Germinal center (tissue), 1 donor: ENCODE data around the gene EOMES.

Experiments
- DNase-seq: peaks from one replicate; pipeline ENCODE4 v3.0.0; 2012; ENCODE audit warnings: mixed read lengths, low spot score

EOMES gene

DNA sequence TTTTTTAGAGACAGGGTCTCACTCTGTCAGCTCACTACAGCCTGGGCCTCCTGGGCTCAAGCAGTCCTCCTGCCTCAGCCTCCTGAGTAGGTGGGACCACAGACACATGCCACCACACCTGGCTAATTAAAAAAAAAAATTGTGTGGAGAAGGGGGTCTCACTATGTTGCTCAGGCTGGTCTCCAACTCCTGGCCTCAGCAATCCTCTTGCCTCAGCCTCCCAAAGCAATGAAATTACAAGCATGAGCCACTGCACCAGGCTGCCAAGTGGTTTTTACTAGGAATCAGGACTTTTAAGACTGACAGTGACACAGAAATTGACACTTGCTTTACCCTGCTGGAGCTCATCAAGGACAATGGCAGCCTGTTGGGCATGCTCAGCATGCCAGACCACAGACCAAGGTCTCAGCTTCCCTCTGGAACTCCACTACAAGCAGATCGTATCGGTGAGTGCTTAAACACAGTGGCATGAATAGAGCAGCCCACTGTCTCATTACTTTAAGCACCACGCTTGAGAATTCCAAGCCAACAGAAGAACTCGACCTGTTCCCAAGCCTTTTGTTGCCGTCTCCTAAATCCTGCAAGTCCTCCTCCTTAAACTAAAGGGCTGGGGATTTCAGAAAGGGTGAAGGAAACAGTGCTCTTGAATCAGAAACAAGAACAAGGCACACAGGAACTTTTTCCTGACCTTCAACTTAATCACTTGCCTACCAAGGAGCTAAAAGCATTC, 41.4 kb downstream of the EOMES start:
- no peak for DNase-seq

DNA sequence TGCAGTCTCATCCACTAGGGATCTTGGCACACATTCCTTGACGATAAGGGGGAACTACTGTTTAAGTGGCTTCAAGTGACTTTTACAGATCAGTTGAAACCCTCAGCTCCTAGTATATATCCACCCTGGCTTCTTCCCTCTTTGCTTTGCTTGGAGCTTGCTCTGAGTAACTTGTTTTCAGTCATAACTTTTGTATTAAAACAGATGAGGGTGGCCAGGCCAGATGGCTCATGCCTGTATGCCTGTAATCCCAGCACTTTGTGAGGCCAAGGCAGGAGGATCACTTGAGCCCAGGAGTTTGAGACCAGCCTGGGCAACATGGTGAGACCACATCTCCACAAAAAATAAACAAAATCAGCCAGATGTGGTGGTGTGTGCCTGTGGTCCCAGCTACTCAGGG, 42.4 kb downstream of the EOMES start:
- DNase-seq, result no peak

DNA sequence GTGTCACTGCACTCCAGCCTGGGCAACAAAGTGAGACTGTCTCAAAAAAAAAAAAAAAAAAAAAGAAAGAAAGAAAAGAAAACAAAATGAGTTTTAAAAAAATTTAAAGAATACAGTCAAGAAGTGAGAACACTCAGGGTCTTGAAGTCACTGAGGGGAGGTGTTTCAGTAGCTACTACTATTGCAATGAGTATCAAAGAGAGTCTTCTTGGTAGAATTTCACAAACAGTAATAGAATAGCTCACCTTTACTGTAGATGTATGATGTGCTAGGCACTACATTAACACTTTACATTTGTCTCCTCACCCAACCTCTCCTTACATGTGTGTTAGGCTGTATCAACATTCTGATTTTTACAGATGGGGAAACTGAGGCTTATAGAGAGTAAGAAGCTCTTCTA, 43.9 kb downstream of the EOMES start:
- no peak for DNase-seq

DNA sequence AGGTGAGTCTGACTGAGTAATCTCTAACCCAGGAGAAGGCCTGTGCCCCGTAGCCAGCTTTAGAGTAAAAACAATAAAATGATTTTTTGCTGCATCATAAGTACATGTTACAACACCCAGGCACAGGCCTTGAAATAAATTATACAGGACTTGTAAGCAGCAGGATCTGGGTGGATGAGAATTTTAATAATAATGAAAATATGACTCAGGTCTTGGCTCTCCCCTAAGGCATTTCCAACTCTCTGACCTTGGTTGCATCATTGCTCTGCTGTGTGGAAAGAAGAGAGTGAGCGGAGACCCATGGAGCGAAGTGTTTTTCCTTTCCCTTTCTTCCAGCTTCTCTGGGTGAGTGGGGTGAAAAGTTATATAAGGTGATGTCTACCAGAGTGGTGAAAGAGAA, 44.6 kb downstream of the EOMES start:
- DNase-seq, result no peak

DNA sequence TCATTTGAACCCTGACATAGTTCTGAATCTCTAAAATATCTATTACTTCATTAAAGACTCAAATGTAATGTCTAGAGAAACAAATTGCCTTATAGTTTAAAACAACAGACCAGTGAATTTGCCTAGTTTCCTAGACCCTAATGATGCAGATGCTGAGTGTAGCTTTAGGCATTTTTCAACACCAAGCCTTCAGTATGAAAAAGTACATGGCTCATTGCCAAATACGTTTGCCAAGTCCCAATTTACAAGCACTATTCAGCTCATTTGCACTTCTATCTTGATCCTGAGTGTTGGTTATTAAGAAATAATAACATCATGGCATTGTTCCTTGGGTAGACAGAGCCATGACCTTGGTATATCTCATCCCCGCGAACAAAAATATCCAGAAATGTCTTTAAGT, 46.8 kb downstream of the EOMES start:
- no peak for DNase-seq

DNA sequence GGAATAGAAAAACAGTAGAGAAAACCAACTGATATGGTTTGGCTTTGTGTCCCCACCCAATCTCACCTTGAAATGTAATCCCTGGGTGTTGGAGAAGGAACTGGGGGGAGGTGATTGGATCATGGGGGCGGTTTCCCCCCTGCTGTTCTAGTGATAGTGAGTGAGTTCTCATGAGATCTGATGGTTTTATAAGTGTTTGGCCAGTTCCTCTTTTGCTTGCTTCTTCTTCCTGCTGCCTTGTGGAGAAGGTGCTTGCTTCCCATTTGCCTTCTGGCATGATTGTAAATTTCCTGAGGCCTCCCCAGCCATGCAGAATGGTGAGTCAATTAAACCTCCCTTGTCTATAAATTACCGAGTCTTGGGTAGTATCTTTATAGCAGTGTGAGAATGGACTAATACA, 48.4 kb downstream of the EOMES start:
- no peak for DNase-seq

DNA sequence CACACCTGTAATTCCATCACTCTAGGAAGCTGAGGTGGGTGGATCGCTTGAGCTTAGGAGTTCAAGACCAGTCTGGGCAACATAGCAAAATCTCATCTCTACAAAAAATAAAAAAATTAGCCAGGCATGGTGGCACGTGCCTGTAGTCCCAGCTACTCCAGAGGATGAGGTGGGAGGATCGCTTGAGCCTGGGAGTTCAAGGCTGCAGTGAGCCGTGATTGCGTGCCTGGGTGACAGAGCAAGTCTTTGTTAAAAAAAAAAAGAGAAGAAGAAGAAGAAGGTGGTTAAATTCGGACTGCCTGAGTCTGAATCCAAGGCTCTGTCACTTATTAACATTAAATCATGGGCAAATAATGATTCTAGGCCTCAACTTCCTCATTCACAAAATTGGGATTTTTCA, 51.0 kb downstream of the EOMES start:
- no peak for DNase-seq

DNA sequence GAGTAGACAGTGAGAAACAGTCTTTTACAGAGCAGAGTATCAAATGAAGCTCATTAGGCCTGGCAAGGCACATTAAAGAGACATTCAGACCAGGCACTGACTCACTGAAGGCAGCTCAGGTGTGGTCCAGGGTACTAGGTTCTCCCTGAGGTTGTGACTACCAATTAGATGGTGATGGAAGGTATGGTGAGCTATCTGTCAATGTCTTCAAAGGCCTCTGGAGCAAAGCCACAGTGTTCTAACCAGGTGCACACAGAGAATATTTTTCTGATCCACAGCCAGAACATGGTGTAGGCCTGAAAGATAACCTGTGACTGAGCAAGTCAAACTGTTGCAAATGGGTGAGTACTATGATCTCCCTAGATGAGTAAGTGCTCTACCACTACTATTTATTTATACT, 51.5 kb downstream of the EOMES start:
- no peak for DNase-seq

DNA sequence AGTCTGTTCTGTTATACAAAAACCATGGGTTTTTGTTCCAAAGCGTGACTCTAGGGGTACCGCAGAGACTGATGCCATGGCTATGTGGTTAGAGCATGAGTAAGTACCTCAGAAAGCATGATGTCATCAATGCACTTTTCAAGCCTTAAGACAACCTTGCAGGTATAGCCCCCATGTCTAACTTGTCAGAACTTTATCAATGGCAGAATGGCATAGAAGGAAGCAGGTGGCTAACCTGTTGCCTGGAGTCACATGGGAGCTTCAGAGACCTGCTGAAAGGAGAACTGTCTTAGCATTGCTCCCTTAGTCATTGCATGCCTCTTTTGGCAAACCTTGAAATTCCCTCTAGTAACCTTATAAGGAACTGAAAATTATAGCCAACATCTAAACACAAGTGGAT, 52.5 kb downstream of the EOMES start:
- DNase-seq, result no peak

DNA sequence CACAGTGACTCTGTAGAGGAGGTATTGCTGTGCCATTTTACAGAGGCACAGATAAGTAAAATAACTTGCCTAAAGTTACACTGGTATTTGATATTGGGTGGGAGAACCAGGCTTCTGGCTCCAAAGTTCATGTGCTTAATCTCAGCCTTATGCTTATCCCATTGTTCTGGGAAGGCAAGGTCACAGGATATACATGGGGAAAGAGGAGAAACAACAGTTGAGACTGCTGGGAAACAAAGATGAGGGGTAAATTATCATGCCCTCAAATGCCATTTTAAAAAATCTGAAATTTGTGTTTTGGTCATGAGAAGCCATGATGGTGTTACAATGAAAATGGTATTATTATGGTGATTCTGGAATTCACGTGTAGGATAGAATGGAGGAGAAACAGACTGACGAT, 54.4 kb downstream of the EOMES start:
- DNase-seq, result no peak

DNA sequence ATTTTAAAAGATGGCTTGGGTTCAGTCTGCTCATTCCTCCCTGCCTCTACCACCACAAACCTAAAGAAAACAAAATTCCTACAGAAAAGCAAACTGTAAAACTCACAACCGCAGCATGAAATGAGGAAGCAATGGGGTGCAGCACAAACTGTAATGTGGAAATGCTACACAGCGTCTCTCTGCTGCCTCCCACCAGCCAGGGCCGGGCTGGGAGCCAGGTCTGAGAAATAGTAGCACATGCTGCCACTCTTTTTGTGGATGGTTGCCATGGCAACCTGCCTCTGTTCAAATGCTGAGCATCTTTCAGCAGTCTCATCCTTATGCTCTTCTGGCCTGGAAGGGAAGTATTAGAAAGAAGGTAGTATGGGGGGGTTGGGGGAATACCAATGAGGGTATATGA, 55.4 kb downstream of the EOMES start:
- peak; percentile 33 for DNase-seq

DNA sequence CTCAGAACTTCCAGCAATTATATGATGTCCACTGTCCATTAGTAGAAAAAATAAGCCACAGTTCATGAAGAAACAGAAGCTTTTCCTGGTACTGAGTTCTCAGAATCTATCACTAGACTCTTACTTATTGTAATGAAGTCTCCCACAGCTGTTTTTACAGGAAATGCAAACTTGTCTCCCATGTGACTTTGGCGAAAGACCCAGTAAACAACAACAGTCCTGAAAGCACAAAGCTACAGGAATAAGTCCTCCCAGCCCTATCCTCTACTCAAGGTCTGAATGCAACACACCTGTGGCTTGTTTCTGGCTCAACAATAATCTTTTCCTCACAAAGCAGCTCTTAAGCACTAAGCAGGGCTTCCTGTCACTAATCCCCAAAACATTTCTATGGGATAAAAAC, 55.9 kb downstream of the EOMES start:
- DNase-seq, result no peak
